HepG2 (cell line): ENCODE data around the gene NKAIN4. TPM values are rescaled to one million over a fixed set of nuclear protein-coding genes. Genes with fewer than 3 reads are reported as not detected.

Experiments used
- ATAC-seq: fragments of 200-7000 bp; cut with Tn5 transposase; 3 replicates; pipeline ENCODE4 v1.9.1; 2020; ENCODE audit warnings: mild to moderate bottlenecking, moderate library complexity
- BruUV-seq: library from RNA; stranded (reverse); fragments of 400-500 nt; replicated peaks from 2 replicates; lab custom pipeline; 2021; lab: Mats Ljungman, UMichigan
- CTCF ChIA-PET: fragments of 300-600 bp; formaldehyde crosslinking; extraction: SDS; loops from one replicate; lab custom pipeline; 2021; ENCODE audit warnings: low total read pairs, inconsistent platforms, low intra/inter-chr PET ratio; lab: Yijun Ruan, JAX
- POLR2A ChIA-PET: fragments of 350-600 bp; sonication (Branson Sonifier 250); formaldehyde crosslinking; loops from one replicate; lab custom pipeline; 2020; ENCODE audit warnings: antibody characterized with exemption, inconsistent platforms; lab: Yijun Ruan, JAX
- DNase-seq: peaks from one replicate; pipeline ENCODE4 v3.0.0-alpha.2; 2015; ENCODE audit warnings: low spot score
- FAIRE-seq: peaks from 3 replicates; lab custom pipeline; 2011; peaks lifted over from hg19 to GRCh38; lab: Jason Lieb, UNC
- H2AFZ ChIP-seq: one replicate; pipeline ENCODE4 v1.6.1; 2011; ENCODE audit warnings: low read length, inconsistent platforms
- H3K27ac ChIP-seq: fragments of 300-600 bp; 3 replicates; pipeline ENCODE4 v1.8.0; 2011; ENCODE audit warnings: mixed run types, mild to moderate bottlenecking, mixed read lengths, low read length, inconsistent platforms; ENCODE audit not compliant: insufficient read depth; ENCODE audit errors: extremely low read length
- H3K27me3 ChIP-seq, 2 experiments: fragments of 200-600 bp in 1 of 2; 2 replicates in 1 of 2; 3 replicates in 1 of 2; pipeline versions ENCODE4 v1.6.0 to v1.8.0; 2011; ENCODE audit warnings: low read length in 2 of 2, mild to moderate bottlenecking in 2 of 2, moderate library complexity in 2 of 2, inconsistent platforms in 1 of 2; ENCODE audit not compliant: insufficient read depth in 2 of 2, control insufficient read depth in 1 of 2
- H3K36me3 ChIP-seq, 2 experiments: fragments of 200-600 bp in 1 of 2; replicated peaks in 1 of 2; 2 replicates in 1 of 2; 3 replicates in 1 of 2; pipeline versions ENCODE4 v1.5.1 to v1.8.0; 2011; ENCODE audit warnings: low read length in 2 of 2, inconsistent platforms in 1 of 2; ENCODE audit not compliant: insufficient read depth in 2 of 2, control insufficient read depth in 1 of 2
- H3K4me1 ChIP-seq: 2 replicates; pipeline ENCODE4 v1.5.1; 2012; ENCODE audit warnings: low read length, inconsistent platforms; ENCODE audit not compliant: insufficient read depth
- H3K4me2 ChIP-seq: 2 replicates; pipeline ENCODE4 v1.6.0; 2011; ENCODE audit warnings: low read depth, low read length, inconsistent platforms
- H3K4me3 ChIP-seq, 3 experiments: fragments of 200-600 bp in 1 of 3; sonication (generic), shearing (Covaris generic) in 1 of 3; replicated peaks in 1 of 3; 2 replicates each; pipeline ENCODE4 v1.5.1; 2011 to 2016; ENCODE audit warnings: low read length in 3 of 3, inconsistent platforms in 2 of 3, low read depth in 2 of 3, mild to moderate bottlenecking in 2 of 3, control low read depth in 1 of 3, mixed read lengths in 1 of 3; ENCODE audit not compliant: insufficient read depth in 1 of 3
- H3K79me2 ChIP-seq: one replicate; pipeline ENCODE4 v1.6.1; 2011; ENCODE audit warnings: low read length, inconsistent platforms; ENCODE audit not compliant: insufficient read depth
- H3K9ac ChIP-seq: 2 replicates; pipeline ENCODE4 v1.6.0; 2011; ENCODE audit warnings: mild to moderate bottlenecking, low read depth, low read length, inconsistent platforms; ENCODE audit not compliant: insufficient read depth
- H3K9me3 ChIP-seq: 2 replicates; pipeline ENCODE4 v1.5.1; 2012; ENCODE audit warnings: mild to moderate bottlenecking, low read length
- H4K20me1 ChIP-seq: 2 replicates; pipeline ENCODE4 v1.6.0; 2011; ENCODE audit warnings: inconsistent platforms, mild to moderate bottlenecking, low read length, moderate library complexity; ENCODE audit not compliant: insufficient read depth
- AGO2 ChIP-seq: fragments of 200-400 bp; formaldehyde crosslinking; optimal IDR thresholded peaks from 2 replicates; pipeline ENCODE3; 2017; ENCODE audit warnings: mild to moderate bottlenecking, low read depth, low read length, moderate library complexity
- ATF2 ChIP-seq: sonication (generic); formaldehyde crosslinking; IDR thresholded peaks from 2 replicates; pipeline ENCODE4 v1.4.0; 2020; ENCODE audit warnings: missing genetic modification reagents
- HNRNPLL ChIP-seq: fragments of 200-400 bp; formaldehyde crosslinking; IDR thresholded peaks from 2 replicates; pipeline ENCODE4 v1.6.1; 2017; ENCODE audit warnings: mild to moderate bottlenecking, low read depth, low read length; ENCODE audit not compliant: poor library complexity, severe bottlenecking
- KDM2A ChIP-seq: sonication (generic); formaldehyde crosslinking; IDR thresholded peaks from 2 replicates; pipeline ENCODE4 v1.4.0; 2020; ENCODE audit warnings: low read depth, missing genetic modification reagents, borderline replicate concordance
- LRRFIP1 ChIP-seq: sonication (generic); formaldehyde crosslinking; conservative IDR thresholded peaks from 2 replicates; pipeline ENCODE4 v1.4.0; 2020; ENCODE audit warnings: missing genetic modification reagents
- NR3C1 ChIP-seq: sonication (generic); formaldehyde crosslinking; IDR thresholded peaks from 2 replicates; pipeline ENCODE4 v1.4.0; 2020; ENCODE audit warnings: missing genetic modification reagents
- ZMYM2 ChIP-seq: sonication (generic); formaldehyde crosslinking; IDR thresholded peaks from 2 replicates; pipeline ENCODE4 v1.8.0; 2022; ENCODE audit warnings: mild to moderate bottlenecking, missing genetic modification reagents
- ZNF224 ChIP-seq: sonication (generic); formaldehyde crosslinking; IDR thresholded peaks from 2 replicates; pipeline ENCODE4 v1.5.0; 2020; ENCODE audit warnings: mild to moderate bottlenecking, missing genetic modification reagents
- ZNF318 ChIP-seq: sonication (generic); formaldehyde crosslinking; IDR thresholded peaks from 2 replicates; pipeline ENCODE4 v1.4.0; 2020; ENCODE audit warnings: mild to moderate bottlenecking, missing genetic modification reagents
- ZNF333 ChIP-seq: sonication (generic); formaldehyde crosslinking; IDR thresholded peaks from 2 replicates; pipeline ENCODE4 v1.4.0; 2020; ENCODE audit warnings: mild to moderate bottlenecking, missing genetic modification reagents, borderline replicate concordance
- ZNF580 ChIP-seq: IDR thresholded peaks from 2 replicates; pipeline ENCODE4 v1.6.1; 2016; ENCODE audit warnings: low read depth, borderline replicate concordance
- WGBS: methylation state at CpG from one replicate; pipeline ENCODE4 v1.1.6; 2017; ENCODE audit warnings: low lambda C conversion rate; 5-methylcytosine and 5-hydroxymethylcytosine counted together
- in situ Hi-C: cut with HindIII; loops from 2 replicates; pipeline ENCODE4 v1.10.0; 2017; ENCODE audit warnings: low pct_unique_long_range_greater_than_20kb; ENCODE audit not compliant: extremely low pct_ligation_motif_present
- intact Hi-C: fragments of 100-400 bp; cut with micrococcal nuclease; formaldehyde crosslinking; loops from one replicate; pipeline ENCODE4 v1.10.0; 2022; ENCODE audit not compliant: unreplicated experiment
- polyA plus RNA-seq, 8 experiments: library from polyadenylated mRNA; depleted of rRNA in 3 of 8; stranded (reverse) in 7 of 8; unstranded in 1 of 8; fragments of >200 nt; fragmentation: Illumina TruSeq in 4 of 8; extraction: Trizol in 4 of 8; gene quantifications; 2 replicates each; pipeline versions ENCODE4 v1.2.1 to v1.2.3, GENCODE V29; 2011 to 2016; ENCODE audit warnings: low read depth in 4 of 8, missing spikeins in 1 of 8, mixed read lengths in 1 of 8; ENCODE audit not compliant: insufficient read depth in 1 of 8
- total RNA-seq, 5 experiments: library from RNA; depleted of rRNA; stranded (reverse); fragments of >200 nt; fragmentation: Illumina TruSeq; extraction: Trizol; gene quantifications; 2 replicates each; pipeline ENCODE4 v1.2.3, GENCODE V29; 2016; ENCODE audit warnings: low read depth in 1 of 5

Gene NKAIN4
- total and polyA plus RNA-seq, 2 of the 13 experiments (the other 11 are each of a cell fraction or from before 2014, with no cell fraction given), result not detected

- in situ Hi-C loops, result no loop called here
- FAIRE-seq, result no peak
- Histone ChIP-seq H3K4me3 (no peak overlapping the region), H3K9me3 (no peaks in the 10 kb centered on the region), H3K36me3 (peaks cover 46 to 76% of the 10 kb centered on the region in 2 experiments), H3K27ac (no peak overlapping the region), H3K27me3 (no peaks in the 10 kb centered on the region), H2AFZ (no peak overlapping the region), H3K79me2 (no peaks in the 10 kb centered on the region), H4K20me1 (peaks cover 1% of the 10 kb centered on the region; the same call in 1 of the 2 replicates), H3K4me2 (no peak overlapping the region), H3K9ac (no peak overlapping the region), H3K4me1 (no peaks in the 10 kb centered on the region)
- 96% methylated on average over 33 of the region's 33 CpGs for WGBS
- CTCF ChIA-PET, result no interaction called here
- DNase-seq, result no peak
- no peak for ATAC-seq
- POLR2A ChIA-PET, result interaction anchor here (1.5 kb wide), 1 partner anchor 11 kb away, joined by 4 read pairs; the partner anchor contains the start of gene ARFGAP1
- intact Hi-C loops, result no loop called here
- BruUV-seq, result no TSS peak
- TF ChIP-seq LRRFIP1 (CRISPR knock-in tag) (no peak), ZMYM2 (CRISPR knock-in tag) (no peak), ZNF580 (CRISPR knock-in tag) (no peak), ATF2 (CRISPR knock-in tag) (no peak), ZNF333 (CRISPR knock-in tag) (no peak), AGO2 (peak; percentile 93), HNRNPLL (peak; percentile 12), ZNF318 (CRISPR knock-in tag) (no peak), ZNF224 (CRISPR knock-in tag) (no peak), NR3C1 (CRISPR knock-in tag) (no peak), KDM2A (CRISPR knock-in tag) (no peak)
Observed at GRCh38 chr20:63283397-63284082, 29.3 kb upstream of the NKAIN4 start.
